ENCODE measurements around the gene EEIG2.
"Not testable (repeated sequence)": the region's sequence is repeated elsewhere in the genome, so short reads cannot be mapped to it uniquely, and the experiment has no call there.

The EEIG2 gene

DNA sequence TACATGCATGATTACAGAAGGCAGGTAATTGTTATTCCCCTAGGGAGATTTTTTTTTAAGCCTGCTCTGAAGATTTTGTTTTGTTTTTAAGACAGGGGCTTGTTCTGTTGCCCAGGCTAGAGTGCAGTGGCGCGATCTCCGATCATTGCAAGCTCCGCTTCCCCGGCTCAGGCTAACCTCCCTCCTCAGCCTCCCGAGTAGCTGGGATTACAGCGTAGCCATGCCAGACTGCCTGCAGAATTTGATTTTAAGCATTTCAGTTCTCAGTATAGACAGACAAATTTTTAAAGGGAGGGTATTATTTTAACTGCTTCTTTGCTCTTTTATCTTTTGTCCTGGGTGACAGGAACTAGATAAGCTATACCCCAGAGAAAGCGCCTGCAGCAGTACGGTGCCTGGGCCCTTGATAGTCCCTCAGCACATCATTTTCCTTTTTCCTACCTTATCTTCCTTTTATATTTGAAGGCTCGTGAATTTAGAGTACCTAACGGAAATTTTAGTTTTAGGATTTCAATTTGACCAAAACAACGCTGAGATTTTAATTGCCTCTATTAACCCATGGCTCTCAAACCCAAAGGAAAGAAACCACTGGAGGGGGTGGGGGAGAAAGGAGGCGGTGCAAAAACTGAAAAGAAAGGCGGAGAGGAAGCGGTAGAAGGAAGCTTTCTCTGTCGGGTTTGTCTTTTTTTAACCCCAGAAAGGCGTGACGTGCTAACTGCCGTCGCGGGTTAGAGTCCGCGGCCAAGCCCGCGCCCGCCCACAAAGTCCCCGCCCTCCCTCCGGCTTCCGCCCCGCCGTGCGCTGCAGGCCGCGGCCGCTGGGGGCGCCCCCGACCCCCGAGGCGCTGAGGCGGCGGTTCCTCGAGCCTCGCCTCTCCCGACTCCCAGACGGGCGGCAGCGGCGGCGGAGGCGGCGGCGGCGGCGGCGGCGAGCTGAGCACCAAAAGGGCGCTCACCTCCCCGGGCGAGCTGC is at the start of gene EEIG2:
Gene EEIG2, plus strand, starts transcription at position 886 of the 972 bp plus-strand sequence. CDS start 329 bp downstream, outside the sequence.
- DNase-seq: peak; percentile 89

DNA sequence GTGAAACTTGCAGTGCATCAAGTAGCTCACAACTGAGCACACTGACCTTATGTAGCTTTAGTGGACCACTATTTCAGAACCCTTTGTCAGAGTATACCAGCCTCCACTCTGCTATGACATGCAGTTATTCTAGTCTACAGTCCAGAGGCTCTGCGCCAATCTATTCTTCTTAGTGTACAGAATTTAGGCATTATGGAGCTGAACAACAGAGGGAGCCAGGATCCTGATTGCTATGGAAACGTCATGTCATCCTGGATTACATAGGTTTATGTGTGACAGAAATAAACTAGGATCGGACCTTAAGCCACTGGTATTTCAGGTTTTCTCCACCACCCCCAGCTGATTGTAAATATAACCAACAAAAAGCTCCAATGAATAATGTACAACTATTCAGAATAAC is 48.1 kb upstream of the EEIG2 start:
- no peak for DNase-seq

DNA sequence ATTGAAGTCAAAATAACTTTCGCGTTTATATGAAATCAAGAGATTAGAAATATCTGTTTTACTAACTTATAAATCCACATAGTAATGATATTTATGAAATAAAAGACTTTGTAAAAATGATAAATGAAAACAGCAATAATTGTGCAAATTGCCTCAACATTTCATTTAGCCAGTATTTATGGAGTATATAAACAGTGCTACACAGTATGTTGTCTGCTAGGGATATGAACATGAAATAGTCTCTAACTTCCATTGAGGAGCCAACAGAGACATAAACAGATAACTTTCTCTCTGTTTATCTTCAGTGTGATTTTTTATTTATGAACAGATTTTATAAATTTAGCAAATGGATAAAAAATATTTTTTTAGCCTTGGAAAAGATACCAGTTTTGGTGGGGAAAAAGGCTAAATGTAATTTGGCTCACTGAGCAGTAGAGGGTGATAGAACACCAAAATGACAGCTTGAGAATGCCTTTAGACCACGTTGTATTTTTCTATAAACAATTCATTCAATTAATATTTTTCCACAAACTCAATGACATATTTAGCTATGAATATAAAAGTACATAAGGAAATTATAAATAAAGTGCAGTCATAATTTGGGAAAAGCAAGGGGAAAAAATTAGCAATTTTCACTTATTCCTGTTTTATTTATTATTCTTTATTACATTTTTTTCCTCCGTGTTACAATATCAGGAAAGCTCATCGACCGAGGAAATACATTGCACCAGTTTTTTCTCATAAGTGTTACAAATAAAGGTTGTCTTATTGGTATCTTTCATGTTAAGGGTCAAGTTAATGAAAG is 47.5 kb upstream of the EEIG2 start:
- peak; percentile 15 for DNase-seq

DNA sequence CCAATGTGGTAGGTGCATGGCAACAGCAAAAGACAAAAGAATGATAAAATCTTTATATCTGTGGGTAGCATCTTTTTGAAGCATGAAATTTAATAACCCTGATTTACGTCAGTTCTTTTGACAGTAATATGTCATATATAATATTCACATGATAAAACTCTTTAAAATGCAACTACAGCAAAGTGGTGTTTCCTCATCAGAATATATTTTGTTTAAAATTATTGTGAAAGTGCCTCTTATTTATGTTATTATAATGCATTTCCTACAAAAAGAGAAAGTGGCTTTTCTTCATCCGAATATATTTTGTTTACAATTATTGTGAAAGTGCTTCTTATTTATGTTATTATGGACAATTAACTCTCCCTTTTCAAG is 46.9 kb upstream of the EEIG2 start:
- no peak for DNase-seq

DNA sequence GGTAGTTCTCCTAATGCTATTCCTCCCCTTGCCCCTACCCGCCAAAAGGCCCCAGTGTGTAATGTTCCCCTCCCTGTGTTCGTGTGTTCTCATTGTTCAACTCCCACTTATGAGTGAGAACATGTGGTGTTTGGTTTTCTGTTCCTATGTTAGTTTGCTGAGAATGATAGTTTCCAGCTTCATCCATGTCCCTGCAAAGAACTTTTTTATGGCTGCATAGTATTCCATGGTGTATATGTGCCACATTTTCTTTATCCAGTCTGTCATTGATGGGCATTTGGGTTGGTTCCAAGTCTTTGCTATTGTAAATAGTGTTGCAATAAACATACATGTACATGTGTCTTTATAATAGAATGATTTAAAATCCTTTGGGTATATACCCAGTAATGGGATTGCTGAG is 46.0 kb upstream of the EEIG2 start:
- DNase-seq: not testable (repeated sequence)

DNA sequence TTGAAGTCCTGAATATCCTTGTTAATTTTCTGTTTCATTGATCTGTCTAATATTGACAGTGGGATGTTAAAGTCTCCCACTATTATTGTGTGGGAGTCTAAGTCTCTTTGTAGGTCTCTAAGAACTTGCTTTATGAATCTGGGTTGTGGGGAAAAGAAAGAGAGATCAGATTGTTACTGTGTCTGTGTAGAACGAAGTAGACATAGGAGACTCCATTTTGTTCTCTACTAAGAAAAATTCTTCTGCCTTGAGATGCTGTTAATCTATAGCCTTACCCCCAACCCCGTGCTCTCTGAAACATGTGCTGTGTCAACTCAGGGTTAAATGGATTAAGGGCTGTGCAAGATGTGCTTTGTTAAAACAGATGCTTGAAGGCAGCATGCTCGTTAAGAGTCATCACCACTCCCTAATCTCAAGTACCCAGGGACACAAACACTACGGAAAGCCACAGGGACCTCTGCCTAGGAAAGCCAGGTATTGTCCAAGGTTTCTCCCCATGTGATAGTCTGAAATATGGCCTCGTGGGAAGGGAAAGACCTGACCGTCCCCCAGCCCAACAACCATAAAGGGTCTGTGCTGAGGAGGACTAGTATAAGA is 42.5 kb upstream of the EEIG2 start:
- DNase-seq: not testable (repeated sequence)

DNA sequence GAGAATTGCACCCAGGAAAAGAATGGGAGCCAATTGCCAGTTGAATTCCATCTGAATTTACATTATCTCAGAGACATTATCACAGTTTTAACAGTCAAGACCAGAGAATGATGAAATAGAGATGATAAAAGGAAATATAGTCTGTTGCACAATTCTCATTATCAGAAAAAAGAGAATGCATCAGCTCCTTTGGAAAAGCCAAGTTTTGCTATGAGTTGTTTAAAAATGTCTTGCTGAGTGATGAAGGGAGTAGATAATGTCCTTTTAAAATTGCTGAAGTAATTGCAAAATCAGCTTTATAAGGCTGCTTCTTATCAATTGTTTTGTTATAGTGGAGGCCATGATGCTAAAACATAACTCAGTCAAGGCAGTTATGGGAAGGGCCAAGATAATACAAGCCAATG is 37.9 kb upstream of the EEIG2 start:
- DNase-seq: no peak

DNA sequence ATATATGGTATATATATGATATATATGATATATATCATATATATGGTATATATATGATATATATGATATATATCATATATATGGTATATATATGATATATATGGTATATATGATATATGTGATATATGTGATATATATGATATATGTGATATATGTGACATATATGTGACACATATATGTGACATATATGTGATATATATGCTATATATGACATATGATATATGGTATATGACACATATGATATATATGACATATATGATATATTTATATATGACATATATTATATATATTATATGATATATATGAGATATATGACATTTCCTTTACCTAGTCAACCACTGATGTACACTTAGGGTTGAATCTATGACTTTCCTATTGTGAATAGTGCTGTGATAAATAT is 36.1 kb upstream of the EEIG2 start:
- no peak for DNase-seq

DNA sequence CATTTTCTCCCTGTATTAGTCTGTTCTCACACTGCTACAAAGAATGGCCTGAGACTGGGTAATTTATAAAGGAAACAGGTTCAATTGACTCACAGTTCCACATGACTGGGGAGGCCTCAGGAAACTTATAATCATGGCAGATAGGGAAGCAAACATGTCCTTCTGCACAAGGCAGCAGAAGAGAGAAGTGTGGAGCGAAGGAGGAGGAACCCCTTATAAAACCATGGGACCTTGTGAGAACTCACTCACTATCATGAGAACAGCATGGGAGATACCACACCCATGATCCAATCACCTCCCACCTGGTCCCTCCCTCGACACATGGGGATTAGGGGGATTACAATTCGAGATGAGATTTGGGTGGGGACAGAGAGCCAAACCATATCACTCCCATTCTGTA is 35.2 kb upstream of the EEIG2 start:
- DNase-seq: no peak

DNA sequence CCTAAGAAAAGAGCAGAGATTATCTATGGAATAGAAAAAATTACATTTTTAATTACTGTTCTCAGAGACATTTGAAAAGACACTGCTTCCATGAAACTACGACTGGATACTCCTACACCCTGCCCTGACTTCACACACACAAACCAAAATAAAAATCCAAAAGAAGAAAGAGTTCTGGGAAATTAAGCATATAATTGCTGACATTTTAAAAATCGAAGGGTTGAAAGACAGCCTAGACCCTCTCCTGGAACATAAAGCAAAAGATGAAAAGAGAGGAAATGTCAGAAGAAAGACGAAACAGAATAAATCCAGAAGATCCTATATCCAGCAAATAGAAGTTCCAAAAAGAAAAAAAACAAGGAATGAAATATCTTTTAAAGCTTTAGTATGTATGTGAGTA is 32.8 kb upstream of the EEIG2 start:
- no peak for DNase-seq

DNA sequence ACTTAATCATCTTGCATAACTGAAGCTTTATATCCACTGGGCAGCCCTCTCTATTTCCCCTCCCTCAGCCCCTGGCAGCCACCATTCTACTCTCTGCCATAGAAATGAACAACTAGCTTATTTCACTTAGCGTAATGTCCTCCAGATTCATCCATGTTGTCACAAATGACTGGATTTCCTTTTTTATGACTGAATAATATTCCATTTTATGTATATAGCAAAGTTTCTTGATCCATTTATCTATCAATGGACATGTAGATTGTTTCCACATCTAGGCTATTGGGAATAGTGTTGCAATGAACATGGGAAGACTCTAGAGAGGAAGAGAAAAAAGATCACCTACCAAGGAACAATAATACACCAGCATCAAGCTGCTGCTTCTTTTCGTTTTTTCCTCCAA is 32.1 kb upstream of the EEIG2 start:
- DNase-seq: no peak

DNA sequence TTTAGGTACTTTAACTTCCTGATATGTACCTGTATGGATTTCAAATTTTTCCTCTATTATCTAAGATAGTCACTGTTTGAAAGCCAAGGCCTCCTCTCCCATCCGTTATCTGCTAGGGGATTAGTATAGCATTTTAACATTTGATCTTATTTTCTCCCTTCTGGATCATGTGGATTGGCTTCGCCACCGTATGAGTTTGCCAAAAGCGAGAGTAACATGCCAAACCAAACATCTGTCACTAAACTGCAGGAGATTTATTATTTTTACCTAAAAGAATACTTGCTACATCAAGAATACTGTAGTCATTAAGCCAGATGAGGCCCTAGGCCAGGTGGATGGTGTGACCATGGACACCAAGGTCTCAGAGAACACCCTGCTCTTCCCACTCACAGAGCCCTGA is 28.5 kb upstream of the EEIG2 start:
- DNase-seq: no peak

DNA sequence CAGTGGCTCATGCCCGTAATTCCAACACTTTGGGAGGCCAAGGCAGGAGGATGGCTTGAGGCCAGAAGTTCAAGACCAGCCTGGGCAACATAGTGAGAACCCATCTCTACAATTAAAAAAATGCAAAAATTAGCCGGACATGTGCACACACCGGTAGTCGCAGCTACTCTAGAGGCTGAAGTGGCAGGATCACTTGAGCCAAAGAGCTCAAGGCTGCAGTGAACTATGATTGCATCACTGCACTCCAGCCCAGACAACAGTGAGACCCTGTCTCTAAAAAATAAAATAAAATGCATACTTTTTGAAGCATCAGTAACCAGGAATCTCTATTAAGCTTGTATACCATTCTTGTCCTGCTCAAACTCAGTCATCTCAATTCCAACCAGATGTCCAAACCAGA is 27.2 kb upstream of the EEIG2 start:
- no peak for DNase-seq

DNA sequence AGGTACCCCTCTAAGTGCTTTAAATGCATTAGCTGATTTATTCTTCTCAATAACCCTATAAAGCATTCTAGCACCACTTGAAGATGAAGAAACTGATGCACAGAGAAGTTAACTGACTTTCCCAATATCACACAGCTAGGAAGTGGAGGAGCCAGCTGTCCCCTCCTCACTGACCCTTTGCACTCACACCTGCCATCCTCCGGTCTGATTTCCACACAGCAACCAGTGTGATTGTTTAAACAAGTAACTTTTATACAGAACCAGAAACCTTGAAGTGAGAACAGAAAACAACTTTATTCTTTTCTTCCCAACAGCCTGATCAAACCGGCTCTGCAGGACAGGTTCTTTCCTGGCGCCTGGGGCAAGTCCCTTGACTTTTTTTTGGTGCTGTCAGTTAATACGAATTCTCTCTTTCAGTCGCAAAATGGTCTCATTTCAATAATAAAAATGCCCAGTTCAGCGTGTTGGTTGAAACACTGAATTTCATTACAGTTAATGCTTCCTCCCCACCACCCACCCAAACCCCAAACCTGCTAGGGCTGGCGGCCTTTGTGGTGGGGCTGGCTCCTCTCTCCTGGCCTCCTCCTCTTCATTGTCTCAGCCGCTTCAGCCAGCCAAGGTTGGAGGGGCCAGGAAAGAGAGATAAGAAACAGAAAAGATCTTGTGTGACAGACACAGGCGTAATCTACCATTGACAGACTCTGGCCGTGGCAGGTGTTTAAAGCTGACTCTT is 26.4 kb upstream of the EEIG2 start:
- no peak for DNase-seq

DNA sequence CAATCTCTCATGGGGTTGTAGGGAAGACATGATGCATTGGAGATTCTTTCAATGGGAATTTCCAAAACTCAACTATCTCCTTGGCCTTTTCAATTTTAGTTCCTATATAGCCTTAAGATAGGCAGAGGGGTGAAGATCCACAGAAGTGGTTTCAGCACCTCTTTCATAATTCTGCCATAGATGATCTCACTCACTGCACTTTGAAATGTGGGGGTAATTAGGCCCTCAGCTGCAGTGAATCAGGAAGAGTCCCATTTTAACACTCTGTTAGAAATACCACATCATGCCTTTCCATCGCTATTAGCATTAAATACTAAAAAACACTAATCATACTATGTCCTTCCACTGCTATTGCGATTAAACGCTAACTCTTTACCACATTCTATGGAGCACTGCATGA is 25.1 kb upstream of the EEIG2 start:
- no peak for DNase-seq

DNA sequence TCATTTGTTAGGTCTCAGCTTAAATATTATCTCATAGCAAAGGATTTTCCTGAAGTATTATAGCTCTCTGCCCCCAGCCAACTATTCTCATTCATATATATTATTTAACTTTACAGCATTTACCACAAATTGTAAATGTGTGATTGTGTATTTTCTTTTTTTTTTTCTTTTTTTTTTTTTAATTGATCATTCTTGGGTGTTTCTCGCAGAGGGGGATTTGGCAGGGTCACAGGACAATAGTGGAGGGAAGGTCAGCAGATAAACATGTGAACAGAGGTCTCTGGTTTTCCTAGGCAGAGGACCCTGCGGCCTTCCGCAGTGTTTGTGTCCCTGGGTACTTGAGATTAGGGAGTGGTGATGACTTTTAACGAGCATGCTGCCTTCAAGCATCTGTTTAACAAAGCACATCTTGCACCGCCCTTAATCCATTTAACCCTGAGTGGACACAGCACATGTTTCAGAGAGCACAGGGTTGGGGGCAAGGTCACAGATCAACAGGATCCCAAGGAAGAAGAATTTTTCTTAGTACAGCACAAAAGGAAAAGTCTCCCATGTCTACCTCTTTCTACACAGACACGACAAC is 24.5 kb upstream of the EEIG2 start:
- not testable (repeated sequence) for DNase-seq

DNA sequence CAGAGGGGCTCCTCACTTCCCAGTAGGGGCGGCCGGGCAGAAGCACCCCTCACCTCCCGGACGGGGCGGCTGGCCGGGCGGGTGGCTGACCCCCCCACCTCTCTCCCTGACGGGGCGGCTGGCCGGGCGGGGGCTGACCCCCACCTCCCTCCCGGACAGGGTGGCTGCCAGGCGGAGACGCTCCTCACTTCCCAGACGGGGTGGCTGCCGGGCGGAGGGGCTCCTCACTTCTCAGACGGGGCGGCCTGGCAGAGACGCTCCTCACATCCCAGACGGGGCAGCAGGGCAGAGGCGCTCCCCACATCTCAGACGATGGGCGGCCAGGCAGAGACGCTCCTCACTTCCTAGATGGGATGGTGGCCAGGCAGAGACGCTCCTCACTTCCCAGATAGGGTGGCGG is 23.9 kb upstream of the EEIG2 start:
- DNase-seq: not testable (repeated sequence)

DNA sequence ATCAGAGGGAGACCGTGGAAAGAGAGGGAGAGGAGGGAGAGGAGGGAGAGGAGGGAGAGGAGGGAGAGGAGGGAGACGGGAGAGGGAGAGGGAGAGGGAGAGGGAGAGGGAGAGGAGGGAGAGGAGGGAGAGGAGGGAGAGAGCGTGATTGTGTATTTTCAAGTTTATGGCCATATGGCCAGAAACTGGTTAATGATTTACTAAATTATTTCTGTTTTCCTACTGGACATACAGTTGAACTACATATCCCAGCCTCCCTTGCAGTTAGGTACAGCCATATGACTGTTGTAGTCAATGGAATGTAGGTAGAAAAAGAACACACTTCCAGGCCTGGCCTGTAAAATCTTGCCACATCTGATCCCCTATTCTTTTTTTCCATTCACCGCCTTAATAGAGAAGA is 23.1 kb upstream of the EEIG2 start:
- not testable (repeated sequence) for DNase-seq

DNA sequence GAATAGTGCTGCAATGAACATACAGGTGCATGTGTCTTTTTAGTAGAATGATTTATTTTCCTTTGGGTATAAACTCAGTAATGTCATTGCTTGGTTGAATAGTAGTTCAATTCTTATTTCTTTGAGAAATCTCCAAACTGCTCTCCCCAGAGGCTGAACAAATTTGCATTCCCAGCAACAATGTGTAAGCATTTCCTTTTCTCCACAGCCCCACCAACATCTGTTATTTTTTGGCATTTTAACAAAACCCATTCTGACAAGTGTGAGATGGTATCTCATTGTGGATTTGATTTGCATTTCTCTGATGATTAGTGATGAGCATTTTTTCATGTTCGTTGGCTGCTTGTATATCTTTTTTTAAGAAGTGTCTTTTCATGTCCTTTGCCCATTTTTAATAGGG is 21.9 kb upstream of the EEIG2 start:
- DNase-seq: no peak

DNA sequence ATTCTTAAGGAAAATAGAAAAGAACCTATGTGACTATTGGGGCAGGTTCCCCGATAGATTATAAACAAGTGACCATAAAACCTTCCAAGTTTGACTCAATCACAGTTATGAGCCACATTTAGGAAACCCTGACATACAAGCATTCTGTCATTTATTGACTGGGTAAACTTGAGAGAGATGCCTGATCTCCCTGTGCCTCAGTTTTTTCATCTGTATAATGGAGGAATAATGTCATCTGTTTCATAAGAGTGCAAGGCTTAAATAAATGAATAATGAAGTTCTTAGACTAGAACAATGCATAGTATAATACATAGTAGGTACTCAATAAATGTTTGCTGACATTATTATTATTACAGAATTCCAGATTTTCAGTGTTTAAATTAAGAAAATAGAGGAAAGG is 18.9 kb upstream of the EEIG2 start:
- no peak for DNase-seq

DNA sequence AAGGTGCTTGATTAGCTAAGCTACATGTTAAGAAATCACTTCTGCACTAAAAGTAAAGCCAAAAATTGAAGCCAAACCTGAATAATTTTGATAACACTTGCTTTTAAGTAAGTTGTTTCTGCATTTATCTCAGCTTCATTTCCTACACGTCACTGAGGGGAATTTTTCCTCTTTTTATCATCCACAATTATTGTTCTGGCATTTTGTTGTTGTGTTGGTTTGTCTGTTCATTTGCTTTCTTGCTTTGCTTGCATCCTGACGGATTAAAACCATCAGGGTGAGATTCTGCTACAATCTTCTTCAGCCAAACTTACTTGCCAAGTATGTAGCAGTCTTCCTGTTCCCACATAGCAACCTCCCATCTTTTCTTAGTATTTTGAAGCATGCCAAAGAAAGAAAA is 18.0 kb upstream of the EEIG2 start:
- no peak for DNase-seq

DNA sequence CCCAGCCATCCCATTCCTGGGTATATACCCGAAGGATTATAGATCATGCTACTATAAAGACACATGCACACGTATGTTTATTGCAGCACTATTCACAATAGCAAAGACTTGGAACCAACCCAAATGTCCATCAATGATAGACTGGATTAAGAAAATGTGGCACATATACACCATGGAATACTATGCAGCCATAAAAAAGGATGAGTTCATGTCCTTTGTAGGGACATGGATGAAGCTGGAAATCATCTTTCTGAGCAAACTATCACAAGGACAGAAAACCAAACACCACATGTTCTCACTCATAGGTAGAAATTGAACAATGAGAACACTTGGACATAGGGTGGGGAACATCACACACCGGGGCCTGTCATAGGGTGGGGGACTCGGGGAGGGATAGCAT is 12.4 kb upstream of the EEIG2 start:
- DNase-seq: not testable (repeated sequence)
